GM12892 (cell line): ENCODE results near the gene F2R.

ENCODE experiments used
- POLR2A ChIP-seq: IDR thresholded peaks from 2 replicates; pipeline ENCODE4 v1.6.1; 2011; ENCODE audit warnings: low read depth, low read length, control low read depth
- POLR2AphosphoS5 ChIP-seq: IDR thresholded peaks from 2 replicates; pipeline ENCODE4 v1.6.1; 2011; ENCODE audit warnings: low read depth, low read length, control low read depth

DNA sequence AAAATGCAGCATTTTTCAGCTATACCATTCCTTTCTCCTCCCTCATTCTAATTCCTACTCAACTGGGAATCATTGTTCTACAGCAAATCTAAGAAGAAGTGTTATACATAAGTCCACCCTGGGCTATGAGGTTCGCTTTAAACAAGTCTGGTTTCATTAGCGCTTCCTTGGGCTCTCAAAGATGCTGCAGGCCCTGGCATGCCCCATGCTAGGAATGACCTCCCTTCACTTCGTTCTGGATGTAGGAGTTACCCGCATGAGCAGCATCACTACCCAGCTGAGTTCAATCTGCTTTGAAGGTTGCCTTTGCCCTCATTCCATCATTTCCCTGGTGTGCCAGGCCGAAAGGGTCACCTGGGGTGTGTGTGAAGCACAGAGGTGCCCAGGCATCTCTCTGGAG lies 35.4 kb downstream of the F2R start:
- TF ChIP-seq POLR2A (no peak), POLR2AphosphoS5 (no peak)
